ENCODE measurements around the gene CCHCR1.
"Not testable (repeated sequence)": the region's sequence is repeated elsewhere in the genome, so short reads cannot be mapped to it uniquely, and the experiment has no call there.

CCHCR1 gene, protein sequence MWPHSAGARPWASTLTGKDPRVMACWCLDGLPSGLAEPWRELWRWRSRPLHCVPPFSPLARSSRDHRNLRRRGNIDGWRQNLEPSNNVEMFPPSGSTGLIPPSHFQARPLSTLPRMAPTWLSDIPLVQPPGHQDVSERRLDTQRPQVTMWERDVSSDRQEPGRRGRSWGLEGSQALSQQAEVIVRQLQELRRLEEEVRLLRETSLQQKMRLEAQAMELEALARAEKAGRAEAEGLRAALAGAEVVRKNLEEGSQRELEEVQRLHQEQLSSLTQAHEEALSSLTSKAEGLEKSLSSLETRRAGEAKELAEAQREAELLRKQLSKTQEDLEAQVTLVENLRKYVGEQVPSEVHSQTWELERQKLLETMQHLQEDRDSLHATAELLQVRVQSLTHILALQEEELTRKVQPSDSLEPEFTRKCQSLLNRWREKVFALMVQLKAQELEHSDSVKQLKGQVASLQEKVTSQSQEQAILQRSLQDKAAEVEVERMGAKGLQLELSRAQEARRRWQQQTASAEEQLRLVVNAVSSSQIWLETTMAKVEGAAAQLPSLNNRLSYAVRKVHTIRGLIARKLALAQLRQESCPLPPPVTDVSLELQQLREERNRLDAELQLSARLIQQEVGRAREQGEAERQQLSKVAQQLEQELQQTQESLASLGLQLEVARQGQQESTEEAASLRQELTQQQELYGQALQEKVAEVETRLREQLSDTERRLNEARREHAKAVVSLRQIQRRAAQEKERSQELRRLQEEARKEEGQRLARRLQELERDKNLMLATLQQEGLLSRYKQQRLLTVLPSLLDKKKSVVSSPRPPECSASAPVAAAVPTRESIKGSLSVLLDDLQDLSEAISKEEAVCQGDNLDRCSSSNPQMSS

DNA sequence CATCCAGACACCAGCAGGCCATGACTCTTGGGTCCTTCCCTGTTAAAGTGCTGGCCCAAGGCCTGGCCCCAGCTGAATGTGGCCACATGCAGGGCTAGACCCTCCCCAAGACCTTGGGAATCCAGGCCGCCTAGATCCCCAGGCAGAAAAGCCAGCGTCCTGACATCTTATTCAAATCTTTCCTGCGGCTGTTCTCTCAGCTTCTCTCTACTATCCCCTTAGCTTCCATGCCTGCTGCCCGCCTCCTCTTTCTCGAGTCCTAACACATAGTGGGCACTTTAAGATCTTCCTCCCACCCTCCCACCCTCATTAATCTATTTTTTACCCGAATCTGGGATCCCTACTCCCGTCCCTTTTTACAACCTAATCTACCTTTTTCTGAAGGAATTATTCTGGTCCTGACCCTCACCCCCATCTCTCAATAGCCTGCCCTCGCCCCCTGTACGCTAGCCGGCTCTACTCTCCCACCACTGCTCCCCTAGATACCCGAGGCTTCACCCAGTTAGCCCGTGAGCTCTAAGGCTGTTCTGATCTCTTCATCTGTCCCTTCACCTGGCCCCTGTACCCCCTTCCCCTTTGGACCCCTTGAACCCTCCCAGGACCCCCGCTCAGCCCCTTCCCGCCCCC is at the start of gene CCHCR1:
TSS of gene CCHCR1 (minus strand) at position 290 of the 627 bp plus-strand sequence. CDS start at position 88, 202 bp downstream.
- DNase-seq (ENCODE audit: low read depth): no peak

GRCh38 chr6:31205638-31206037 is 48.0 kb upstream of the CCHCR1 start:
- no peak for DNase-seq (ENCODE audit: low read depth)

- DNase-seq (ENCODE audit: low read depth): no peak
Observed at GRCh38 chr6:31204751-31205145, 47.1 kb upstream of the CCHCR1 start.

GRCh38 chr6:31203345-31203979 is 45.9 kb upstream of the CCHCR1 start:
- no peak for DNase-seq (ENCODE audit: low read depth)

DNA sequence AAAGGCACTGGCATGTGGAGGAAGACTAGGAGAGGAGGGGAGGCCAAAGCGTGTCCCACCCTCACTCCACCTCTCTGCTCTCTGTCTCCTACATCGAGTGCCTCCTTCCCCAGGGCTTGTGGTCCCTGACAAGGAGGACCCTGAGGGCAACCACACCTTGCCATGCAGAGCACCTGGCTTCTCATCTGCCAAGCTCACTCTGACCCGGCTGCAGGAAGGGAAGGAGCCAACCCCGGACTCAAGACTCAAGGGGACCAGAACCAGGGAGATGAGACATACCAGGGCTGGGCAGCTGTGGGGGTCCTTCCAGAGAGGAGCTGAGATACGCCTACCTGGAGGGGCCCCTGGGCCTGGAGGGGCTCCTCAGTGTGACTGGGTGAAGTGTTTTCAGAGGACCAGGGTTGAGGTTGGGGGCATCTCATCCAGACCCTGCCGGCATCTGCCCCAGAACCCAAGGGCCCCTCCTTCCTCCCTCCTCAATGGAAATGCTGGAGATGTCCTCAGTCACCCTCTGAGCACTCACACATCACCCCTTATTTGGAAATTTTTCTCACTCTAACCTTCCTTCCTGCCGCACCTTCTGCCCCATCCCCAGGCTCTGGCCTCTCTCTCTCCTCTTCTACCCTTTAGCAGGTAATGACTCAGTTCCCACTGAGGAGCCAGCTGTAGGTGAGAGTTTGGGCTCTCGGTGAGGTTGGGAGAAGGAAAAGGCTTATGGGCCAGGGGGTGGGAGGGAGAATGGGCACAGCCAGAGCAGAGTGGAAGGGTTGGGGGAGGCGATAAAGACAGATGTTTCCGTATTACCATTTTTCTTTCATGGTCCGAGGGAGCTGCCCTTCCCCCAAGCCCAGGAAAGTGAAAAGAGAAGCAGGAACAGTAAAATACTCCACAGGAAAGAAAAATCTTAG is 44.9 kb upstream of the CCHCR1 start:
- no peak for DNase-seq (ENCODE audit: low read depth)

DNA sequence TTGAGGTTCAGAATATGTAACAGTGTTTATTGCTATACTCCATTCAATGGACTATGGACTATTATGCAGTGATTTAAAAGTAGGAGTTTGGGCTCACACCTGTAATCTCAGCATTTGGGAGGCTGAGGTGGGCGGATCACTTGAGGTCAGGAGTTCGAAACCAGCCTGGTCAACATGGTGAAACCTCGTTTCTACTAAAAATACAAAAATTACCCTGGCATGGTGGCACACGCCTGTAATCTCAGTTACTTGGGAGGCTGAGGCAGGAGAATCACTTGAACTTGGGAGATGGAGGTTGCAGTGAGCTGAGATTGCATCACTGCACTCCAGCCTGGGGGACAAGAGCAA is 41.5 kb upstream of the CCHCR1 start:
- DNase-seq (ENCODE audit: low read depth): not testable (repeated sequence)

- peak; percentile 41 for DNase-seq (ENCODE audit: low read depth)
Observed at GRCh38 chr6:31197559-31198305, 40.1 kb upstream of the CCHCR1 start.

- not testable (repeated sequence) for DNase-seq (ENCODE audit: low read depth)
Observed at GRCh38 chr6:31196251-31197022, 38.8 kb upstream of the CCHCR1 start.

GRCh38 chr6:31195308-31195979 is 37.8 kb upstream of the CCHCR1 start:
- DNase-seq (ENCODE audit: low read depth): not testable (repeated sequence)

DNA sequence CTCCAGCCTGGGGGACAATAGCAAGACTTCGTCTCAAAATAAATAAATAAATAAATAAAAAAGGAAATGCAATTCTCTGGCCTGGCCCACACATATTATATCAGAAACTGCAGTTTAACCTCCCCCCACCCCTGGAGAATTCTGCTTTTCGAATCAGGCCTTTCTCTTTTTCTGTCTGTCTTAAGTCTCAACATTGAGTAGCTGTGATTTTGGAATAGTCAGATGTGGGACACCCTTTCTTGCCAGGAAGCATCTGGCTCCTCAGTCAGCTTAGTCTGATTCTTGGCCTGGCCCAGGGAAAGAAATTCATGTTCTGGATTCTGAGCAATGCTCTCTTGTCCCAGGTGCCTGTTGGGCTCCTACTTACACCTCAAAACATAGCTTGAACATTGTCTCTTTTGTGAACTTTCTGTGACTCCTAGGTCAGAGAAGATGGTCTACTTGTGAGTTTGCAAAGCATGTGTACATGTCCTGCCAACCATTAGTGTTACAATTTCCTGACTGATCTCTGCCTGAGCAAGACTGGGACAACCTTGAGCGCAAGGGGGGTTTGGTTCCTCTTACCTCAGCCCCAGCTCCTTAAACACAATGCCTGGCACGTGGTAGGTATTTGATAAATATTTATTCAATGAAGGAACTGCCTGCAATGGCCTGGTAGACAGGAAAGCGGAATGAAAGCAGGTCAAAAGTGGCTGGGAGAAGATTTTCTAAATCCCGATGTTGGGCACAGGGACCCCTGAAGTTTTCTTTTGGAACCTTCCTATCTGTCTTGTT is 36.6 kb upstream of the CCHCR1 start:
- DNase-seq (ENCODE audit: low read depth): no peak

DNA sequence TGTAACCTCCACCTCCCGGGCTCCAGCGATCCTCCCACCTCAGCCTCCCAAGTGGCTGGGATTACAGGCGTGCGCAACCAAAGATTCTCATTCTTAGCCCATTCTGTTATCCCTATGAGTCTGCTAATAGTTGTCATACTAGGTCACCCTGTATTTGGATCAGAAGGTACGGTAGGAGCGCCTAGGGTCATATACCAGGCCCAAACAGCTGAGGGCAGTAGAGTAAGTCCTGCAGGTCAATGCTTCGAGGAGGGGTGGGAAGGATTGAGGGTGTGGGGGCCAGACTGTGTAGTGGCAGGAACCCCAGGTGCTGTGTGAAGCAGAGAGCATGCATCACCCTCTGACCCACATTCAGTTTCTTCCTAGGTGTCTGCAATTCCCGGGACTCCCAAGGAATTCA is 35.6 kb upstream of the CCHCR1 start:
- no peak for DNase-seq (ENCODE audit: low read depth)

DNA sequence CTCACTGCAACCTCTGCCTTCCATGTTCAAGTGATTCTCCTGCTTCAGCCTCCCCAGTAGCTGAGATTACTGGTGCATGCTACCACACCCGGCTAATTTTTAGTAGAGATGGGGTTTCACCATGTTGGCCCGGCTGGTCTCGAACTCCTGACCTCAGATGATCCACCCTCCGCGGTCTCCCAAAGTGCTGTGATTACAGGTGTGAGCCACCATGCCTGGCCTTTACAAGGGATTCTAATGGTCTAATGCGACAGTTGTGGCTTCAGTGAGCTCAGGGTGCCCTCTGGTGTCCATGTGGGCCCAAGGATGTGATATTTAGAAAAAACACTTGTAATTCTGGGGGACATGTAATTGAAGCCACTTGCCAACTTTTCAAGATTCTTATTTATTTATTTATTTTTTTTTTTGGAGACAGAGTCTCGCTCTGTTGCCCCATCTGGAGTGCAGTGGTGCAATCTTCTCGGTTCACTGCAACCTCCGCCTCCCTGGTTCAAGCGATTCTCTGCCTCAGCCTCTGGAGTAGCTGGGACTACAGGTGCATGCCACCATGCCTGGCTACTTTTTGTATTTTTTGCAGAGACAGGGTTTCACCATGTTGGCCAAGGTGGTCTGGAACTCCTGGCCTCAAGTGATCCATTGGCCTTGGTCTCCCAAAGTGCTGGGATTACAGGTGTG is 35.0 kb upstream of the CCHCR1 start:
- peak; percentile 56 for DNase-seq (ENCODE audit: low read depth)

GRCh38 chr6:31190488-31190887 is 32.9 kb upstream of the CCHCR1 start:
- DNase-seq (ENCODE audit: low read depth): no peak

DNA sequence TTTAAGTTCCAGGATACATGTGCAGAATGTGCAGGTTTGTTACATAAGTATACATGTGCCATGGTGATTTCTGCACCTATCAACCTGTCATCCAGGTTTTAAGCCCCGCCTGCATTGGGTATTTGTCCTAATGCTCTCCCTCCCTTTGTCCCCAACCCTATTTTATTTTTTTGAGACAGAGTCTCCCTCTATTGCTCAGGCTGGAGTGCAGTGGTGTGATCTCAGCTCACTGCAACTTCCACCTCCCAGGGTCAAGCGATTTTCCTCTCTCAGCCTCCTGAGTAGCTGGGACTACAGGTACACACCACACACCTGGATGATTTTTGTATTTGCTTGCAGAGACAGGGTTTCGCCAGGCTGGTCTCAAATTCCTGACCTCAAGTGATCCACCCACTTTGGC is 31.6 kb upstream of the CCHCR1 start:
- DNase-seq (ENCODE audit: low read depth): not testable (repeated sequence)

GRCh38 chr6:31187780-31188194 is 30.2 kb upstream of the CCHCR1 start:
- DNase-seq (ENCODE audit: low read depth): no peak

- DNase-seq (ENCODE audit: low read depth): no peak
Observed at GRCh38 chr6:31186052-31186734, 28.6 kb upstream of the CCHCR1 start.

- DNase-seq (ENCODE audit: low read depth): not testable (repeated sequence)
Observed at GRCh38 chr6:31185695-31186051, 28.1 kb upstream of the CCHCR1 start.
